Right lobe of liver (tissue), 6 donors: ENCODE measurements around the gene EPHX1. TPM values are rescaled to one million over a fixed set of nuclear protein-coding genes. Genes with fewer than 3 reads are reported as not detected.

Experiments used
- ATAC-seq, 4 donors: fragments of 200-7000 bp; cut with Tn5 transposase; one replicate each; pipeline ENCODE4 v1.9.1; 2020; ENCODE audit warnings: mild to moderate bottlenecking in 4 of 4, moderate library complexity in 4 of 4
- DNase-seq, 3 donors: peaks; one replicate each; pipeline ENCODE4 v3.0.0-alpha.2; 2020
- H3K27ac ChIP-seq, 3 donors: fragments of 200-600 bp; one replicate each; pipeline ENCODE4 v1.8.0; 2022
- H3K27me3 ChIP-seq, 2 donors: fragments of 200-600 bp; one replicate each; pipeline ENCODE4 v1.8.0; 2022
- H3K36me3 ChIP-seq, 4 donors: fragments of 200-600 bp; sonication (generic) in 1 of 4; one replicate each; pipeline versions ENCODE4 v1.5.1 to v1.8.0; 2017 to 2022; ENCODE audit warnings: control low read depth in 1 of 4
- H3K4me1 ChIP-seq, 4 donors: fragments of 200-600 bp; sonication (generic) in 1 of 4; one replicate each; pipeline versions ENCODE4 v1.5.1 to v1.8.0; 2017 to 2022; ENCODE audit warnings: control low read depth in 1 of 4
- H3K4me3 ChIP-seq, 3 donors: fragments of 200-600 bp; one replicate each; pipeline ENCODE4 v1.8.0; 2022
- H3K9me3 ChIP-seq, 4 donors: fragments of 200-600 bp; sonication (generic) in 1 of 4; one replicate each; pipeline versions ENCODE4 v1.5.1 to v1.8.0; 2017 to 2022; ENCODE audit warnings: control low read depth in 1 of 4
- CTCF ChIP-seq, 4 donors: fragments of 200-600 bp in 3 of 4; fragments of 450-650 bp in 1 of 4; IDR thresholded peaks; one replicate each; pipeline versions ENCODE4 v1.5.1 to v1.8.0; 2016 to 2022; ENCODE audit warnings: antibody characterized with exemption in 4 of 4, mild to moderate bottlenecking in 2 of 4
- POLR2A ChIP-seq: fragments of 450-650 bp; IDR thresholded peaks from one replicate; pipeline ENCODE4 v1.6.1; 2017; ENCODE audit warnings: antibody characterized with exemption, mild to moderate bottlenecking
- WGBS: methylation state at CpG from one replicate; pipeline ENCODE4 v1.1.6; 2018; ENCODE audit warnings: low coverage, low lambda C conversion rate; ENCODE audit not compliant: insufficient coverage; ENCODE audit errors: missing lambda C conversion rate; 5-methylcytosine and 5-hydroxymethylcytosine counted together
- intact Hi-C, 2 donors: fragments of 100-400 bp; cut with DNase I; formaldehyde crosslinking; loops; one replicate each; pipeline versions ENCODE4 v1.11.2 to v1.14.1; 2022
- total RNA-seq, 6 experiments: library from RNA; depleted of rRNA in 2 of 6; stranded (reverse); fragments of >200 nt in 2 of 6; fragmentation: NEBNext Ultra II Directional in 3 of 6; extraction: Animal tissue kit (Norgen Biotek cat#: 25700) in 3 of 6; gene quantifications; one replicate each; pipeline versions ENCODE4 v1.1.0 to v1.2.4, GENCODE V29; 2016 to 2023
- donor health status: DM: no; HTN: yes; CAD: no.
- donor health status: DM: no; HTN: no; CAD: no.
- donor health status: DM: no; HTN: no; CAD: no.
- donor health status: DM: no; HTN: yes; CAD: no.
- donor health status: DM: no; HTN: yes; CAD: no.

EPHX1 gene
- total RNA-seq, 6 experiments from 2014 or later = 331 to 4,402 (median 1,032) TPM

GRCh38 chr1:225859151-225859550, 49.2 kb downstream of the EPHX1 start:
- Histone ChIP-seq H3K9me3 (no peaks in the 10 kb centered on the region), H3K27me3 (no peaks in the 10 kb centered on the region), H3K27ac (no peak overlapping the region), H3K36me3 (peaks cover 0 to 80% (median 34%) of the 10 kb centered on the region in 4 donors), H3K4me3 (no peak overlapping the region), H3K4me1 (no peaks in the 10 kb centered on the region)
- intact Hi-C loops = no loop called here
- TF ChIP-seq POLR2A = no peak
- TF ChIP-seq CTCF (IDR thresholded peaks at IDR 0.05) = no peak
- no peak for ATAC-seq
- 90% methylated on average over 3 of the region's 5 CpGs for WGBS
- no peak for DNase-seq

GRCh38 chr1:225860107-225860506, 50.2 kb downstream of the EPHX1 start:
- peak in 1 of 3 donors; percentile 31 for DNase-seq
- Histone ChIP-seq H3K4me3 (no peak overlapping the region), H3K9me3 (no peaks in the 10 kb centered on the region), H3K4me1 (no peaks in the 10 kb centered on the region), H3K36me3 (peaks cover 0 to 81% (median 37%) of the 10 kb centered on the region in 4 donors), H3K27me3 (no peaks in the 10 kb centered on the region), H3K27ac (no peak overlapping the region)
- intact Hi-C loops = loop anchor here in 1 of 2 donors (10.0 kb wide), 1 partner anchor 55 kb away; no protein-coding TSS in a partner anchor
- ATAC-seq = peak in 1 of 4 donors; percentile 12
- WGBS = 80% methylated on average over 2 of the region's 5 CpGs
- TF ChIP-seq CTCF (IDR thresholded peaks at IDR 0.05) (no peak), POLR2A (no peak)

GRCh38 chr1:225860876-225861441, 51.0 kb downstream of the EPHX1 start:
- H3K27ac ChIP-seq = no peak overlapping the region
- H3K36me3 ChIP-seq = peaks cover 0 to 82% (median 42%) of the 10 kb centered on the region in 4 donors
- no peak for ATAC-seq
- H3K4me3 ChIP-seq = no peak overlapping the region
- 85% methylated on average over 3 of the region's 7 CpGs for WGBS
- DNase-seq = no peak
- no peaks in the 10 kb centered on the region for H3K27me3 ChIP-seq
- H3K9me3 ChIP-seq = no peaks in the 10 kb centered on the region
- intact Hi-C loops = loop anchor here in 1 of 2 donors (10.0 kb wide), 1 partner anchor 54 kb away; no protein-coding TSS in a partner anchor
- H3K4me1 ChIP-seq = no peaks in the 10 kb centered on the region
- TF ChIP-seq POLR2A = no peak
- TF ChIP-seq CTCF (IDR thresholded peaks at IDR 0.05) = no peak

- DNase-seq = peak in 1 of 3 donors; percentile 30
- WGBS = 73% methylated on average over 4 of the region's 13 CpGs
- H3K4me1 ChIP-seq = no peaks in the 10 kb centered on the region
- no peak overlapping the region for H3K4me3 ChIP-seq
- no peak for TF ChIP-seq POLR2A
- TF ChIP-seq CTCF (IDR thresholded peaks at IDR 0.05) = no peak
- peaks cover 0 to 83% (median 41%) of the 10 kb centered on the region in 4 donors for H3K36me3 ChIP-seq
- no peaks in the 10 kb centered on the region for H3K27me3 ChIP-seq
- intact Hi-C loops = loop anchor here in 1 of 2 donors (10.0 kb wide), 1 partner anchor 53 kb away; no protein-coding TSS in a partner anchor
- no peak for ATAC-seq
- H3K27ac ChIP-seq = no peak overlapping the region
- H3K9me3 ChIP-seq = no peaks in the 10 kb centered on the region
Measured at GRCh38 chr1:225861834-225862580, 52.1 kb downstream of the EPHX1 start.
